Measurements from ENCODE around the gene KCNQ1. TPM values are rescaled to one million over a fixed set of nuclear protein-coding genes. Genes with fewer than 3 reads are reported as not detected.
A peak's percentile ranks its signal among the peaks of the same experiment; 100 is the strongest.

Gene KCNQ1
- total RNA-seq, 1 experiment from 2014 or later = 2.3 TPM

DNA sequence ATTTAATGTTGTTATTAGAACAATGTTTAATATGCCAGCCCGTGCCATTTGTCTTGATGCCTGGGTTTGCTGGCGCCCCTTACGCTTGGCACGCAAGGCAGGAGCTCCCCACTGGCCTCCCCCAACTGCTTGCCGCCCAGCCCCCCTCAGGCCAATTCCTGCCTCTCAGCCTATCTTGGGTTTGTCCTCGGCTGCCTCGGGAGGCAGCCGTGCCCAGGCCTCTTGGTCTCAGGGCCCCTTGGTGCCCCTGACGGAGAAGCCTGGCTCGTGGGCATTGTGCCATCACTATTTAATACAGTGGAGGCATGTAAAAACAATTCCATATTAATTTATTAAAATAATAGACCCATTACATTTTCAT is 135.2 kb downstream of the KCNQ1 start:
- no peaks in the 10 kb centered on the region for H3K36me3 Mint-ChIP-seq (ENCODE audit: insufficient read depth in 1 of 3, low read depth in 3 of 3)
- Histone ChIP-seq H3K27ac (ENCODE audit: insufficient read length, low read depth, low read length) (no peak overlapping the region), H3K23me2 (ENCODE audit: insufficient read length, low read depth, low read length, poor library complexity, severe bottlenecking) (no peaks in the 10 kb centered on the region), H2BK12ac (ENCODE audit: insufficient read length, low read depth, low read length) (no peak overlapping the region), H2BK20ac (ENCODE audit: low read depth, low read length, poor library complexity, severe bottlenecking) (no peak overlapping the region), H3K4me1 (ENCODE audit: insufficient read depth, low read length) (no peaks in the 10 kb centered on the region), H4K8ac (replicated peaks; ENCODE audit: insufficient read length, low read depth, low read length) (no peak overlapping the region), H3K4me2 (ENCODE audit: insufficient read depth, insufficient read length, low read length) (no peak overlapping the region), H3K23ac (ENCODE audit: insufficient read length, low read depth, low read length) (no peak overlapping the region), H2BK5ac (ENCODE audit: insufficient read length, low read length) (no peak overlapping the region), H3K9ac (ENCODE audit: extremely low read depth, insufficient read length, low read length) (no peak overlapping the region), H4K91ac (ENCODE audit: insufficient read length, low read depth, low read length) (no peak overlapping the region), H3T11ph (ENCODE audit: low read length) (no peak overlapping the region), H3K18ac (ENCODE audit: insufficient read length, low read depth, low read length) (no peak overlapping the region), H3K79me2 (ENCODE audit: insufficient read depth, low read length) (no peaks in the 10 kb centered on the region), H3K56ac (ENCODE audit: insufficient read length, low read depth, low read length) (no peak overlapping the region), H2BK120ac (ENCODE audit: low read depth, low read length, poor library complexity, severe bottlenecking) (no peak overlapping the region), H2AFZ (ENCODE audit: low read length) (no peak overlapping the region), H4K20me1 (ENCODE audit: control insufficient read depth, insufficient read depth, insufficient read length) (no peaks in the 10 kb centered on the region), H2AK5ac (ENCODE audit: insufficient read length, low read length) (no peak overlapping the region), H4K5ac (ENCODE audit: insufficient read length, low read depth, low read length) (no peak overlapping the region), H3K4ac (ENCODE audit: low read depth, low read length) (no peak overlapping the region), H2BK15ac (ENCODE audit: low read depth, low read length) (no peak overlapping the region), H3K79me1 (ENCODE audit: insufficient read depth, low read depth, low read length, poor library complexity, severe bottlenecking) (no peaks in the 10 kb centered on the region), H3K9me3 (ENCODE audit: control insufficient read depth, low read depth, low read length) (no peaks in the 10 kb centered on the region), H3K27me3 (ENCODE audit: insufficient read depth, low read length) (peaks cover under 1% of the 10 kb centered on the region; the same call in 1 of the 2 replicates), H3K14ac (ENCODE audit: insufficient read depth, low read length) (no peak overlapping the region)
- H3K4me1 Mint-ChIP-seq = peaks cover 2 to 7% of the 10 kb centered on the region in 2 experiments; a peak in 2 of 4 replicates
- peaks cover 63% of the 10 kb centered on the region for H3K27me3 Mint-ChIP-seq (ENCODE audit: low read depth)
- H3K9me3 Mint-ChIP-seq = no peaks in the 10 kb centered on the region
- DNase-seq = peak; percentile 20
- no peak overlapping the region for H3K4me3 Mint-ChIP-seq
- TF ChIP-seq, protein P1, sequence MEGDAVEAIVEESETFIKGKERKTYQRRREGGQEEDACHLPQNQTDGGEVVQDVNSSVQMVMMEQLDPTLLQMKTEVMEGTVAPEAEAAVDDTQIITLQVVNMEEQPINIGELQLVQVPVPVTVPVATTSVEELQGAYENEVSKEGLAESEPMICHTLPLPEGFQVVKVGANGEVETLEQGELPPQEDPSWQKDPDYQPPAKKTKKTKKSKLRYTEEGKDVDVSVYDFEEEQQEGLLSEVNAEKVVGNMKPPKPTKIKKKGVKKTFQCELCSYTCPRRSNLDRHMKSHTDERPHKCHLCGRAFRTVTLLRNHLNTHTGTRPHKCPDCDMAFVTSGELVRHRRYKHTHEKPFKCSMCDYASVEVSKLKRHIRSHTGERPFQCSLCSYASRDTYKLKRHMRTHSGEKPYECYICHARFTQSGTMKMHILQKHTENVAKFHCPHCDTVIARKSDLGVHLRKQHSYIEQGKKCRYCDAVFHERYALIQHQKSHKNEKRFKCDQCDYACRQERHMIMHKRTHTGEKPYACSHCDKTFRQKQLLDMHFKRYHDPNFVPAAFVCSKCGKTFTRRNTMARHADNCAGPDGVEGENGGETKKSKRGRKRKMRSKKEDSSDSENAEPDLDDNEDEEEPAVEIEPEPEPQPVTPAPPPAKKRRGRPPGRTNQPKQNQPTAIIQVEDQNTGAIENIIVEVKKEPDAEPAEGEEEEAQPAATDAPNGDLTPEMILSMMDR (conservative IDR thresholded peaks at IDR 0.05) = no peak
- H3K27ac Mint-ChIP-seq = no peak overlapping the region; a peak in 1 of 7 replicates
- no CpG with 5 or more reads among the region's 10 CpGs for WGBS (ENCODE audit: extremely low coverage, insufficient read length, low lambda C conversion rate)

All from H9 (cell line).